NCI-H2196 treated with DMSO at 0.1 percent for 48 hours (cell line): ENCODE results near the gene ADK.
"Not testable (repeated sequence)": the region's sequence is repeated elsewhere in the genome, so short reads cannot be mapped to it uniquely, and the experiment has no call there.

Experiments
- DNase-seq: peaks from one replicate; lab custom pipeline; 2025; ENCODE audit not compliant: unreplicated experiment; lab: John Stamatoyannopoulos, UW

The ADK gene

DNA sequence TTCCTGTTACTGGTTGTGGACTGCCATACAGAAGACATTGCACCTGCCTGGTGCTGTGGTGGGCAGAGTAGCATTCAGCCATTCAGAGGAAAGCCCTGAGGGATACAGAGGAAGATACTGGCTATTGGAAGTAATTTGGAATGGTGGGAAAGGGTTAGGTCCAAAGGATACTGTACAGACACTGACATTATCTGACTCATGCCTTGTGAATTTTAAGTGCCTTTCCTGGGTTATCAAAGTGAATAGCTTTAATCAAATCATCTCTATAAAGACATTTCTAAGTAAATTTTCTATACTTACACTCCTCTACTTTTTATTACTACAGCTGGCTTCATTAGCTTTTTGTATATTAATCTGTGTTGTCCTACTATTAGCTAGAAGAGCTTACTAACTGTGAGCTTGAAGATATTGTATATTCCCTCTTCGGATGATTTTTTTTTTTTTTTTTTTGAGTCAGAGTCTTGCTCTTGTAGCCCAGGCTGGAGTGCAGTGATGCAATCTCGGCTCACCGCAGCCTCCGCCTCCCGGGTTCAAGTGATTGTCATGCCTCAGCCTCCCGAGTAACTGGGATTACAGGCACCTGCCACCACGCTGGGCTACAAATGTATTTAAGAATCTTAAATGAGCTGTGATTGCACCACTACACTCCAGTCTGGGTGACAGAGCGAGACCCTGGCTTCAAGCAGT is 186.5 kb downstream of the ADK start:
- no peak for DNase-seq

DNA sequence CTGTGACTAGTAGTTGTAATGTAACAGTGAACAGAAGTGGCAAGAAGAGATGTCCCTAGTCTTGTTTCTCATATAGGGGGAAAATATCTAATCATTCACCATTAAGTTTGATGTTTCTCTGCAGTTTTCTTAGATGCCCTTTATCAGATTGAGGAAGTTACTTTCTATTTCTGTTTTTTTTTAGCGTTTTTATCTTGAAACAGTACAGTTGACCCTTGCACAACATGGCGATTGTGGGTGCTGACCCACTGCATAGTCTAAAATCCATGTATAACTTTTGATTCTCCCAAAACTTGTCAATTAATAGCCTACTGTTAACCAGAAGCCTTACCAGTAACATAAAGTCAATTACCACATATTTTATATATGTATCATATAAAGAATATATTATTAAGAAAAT is 192.0 kb downstream of the ADK start:
- no peak for DNase-seq

DNA sequence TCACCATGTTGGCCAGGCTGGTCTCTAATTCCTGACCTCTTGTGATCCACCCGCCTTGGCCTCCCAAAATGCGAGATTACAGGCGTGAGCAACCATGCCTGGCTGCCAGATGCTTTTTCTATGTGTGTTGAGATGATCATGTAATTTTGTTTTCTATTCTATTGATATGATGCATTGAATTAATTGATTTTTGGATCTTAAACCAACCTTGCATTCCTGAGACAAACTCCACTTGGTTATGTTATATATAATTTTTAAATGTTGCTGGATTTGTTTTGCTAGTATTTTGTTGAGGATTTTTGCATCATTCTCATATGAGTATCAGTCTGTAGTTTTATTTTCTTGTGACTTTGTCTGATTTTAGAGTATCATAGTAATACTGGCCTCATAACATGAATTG is 192.8 kb downstream of the ADK start:
- DNase-seq = no peak

DNA sequence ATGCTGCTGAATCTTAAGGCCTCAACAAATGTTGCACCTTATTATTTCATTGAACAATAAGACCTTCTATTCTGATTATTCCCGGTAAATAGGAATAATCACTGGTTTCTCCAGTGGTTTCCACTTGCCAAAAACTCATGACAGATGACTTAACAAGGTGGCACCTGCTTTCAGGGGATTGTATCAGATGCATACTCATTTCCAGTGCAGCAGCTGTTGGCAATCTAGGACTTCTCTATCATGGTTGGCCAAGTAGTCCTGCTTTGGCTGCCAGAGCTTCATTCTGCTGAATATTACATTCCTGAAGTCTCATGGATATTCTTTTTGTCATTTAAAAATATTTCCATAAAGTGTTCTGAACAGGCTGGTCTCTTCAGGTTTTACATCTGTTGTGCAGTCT is 193.3 kb downstream of the ADK start:
- DNase-seq = no peak

DNA sequence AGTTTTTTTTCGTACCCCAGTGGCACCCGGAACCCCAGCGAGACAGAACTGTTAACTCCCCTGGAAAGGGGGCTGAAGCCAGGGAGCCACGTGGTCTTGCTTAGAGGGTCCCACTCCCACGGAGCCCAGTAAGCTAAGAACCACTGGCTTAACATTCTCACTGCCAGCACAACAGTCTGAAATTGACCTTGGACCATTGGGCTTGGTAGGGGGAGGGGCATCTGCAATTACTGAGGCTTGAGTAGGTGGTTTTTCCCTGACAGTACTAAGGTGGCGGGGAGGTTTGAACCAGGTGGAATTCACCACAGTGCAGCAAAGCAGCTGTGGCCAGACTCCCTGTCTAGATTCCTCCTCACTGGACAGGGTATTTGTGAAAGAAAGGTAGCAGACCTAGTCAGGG is 196.5 kb downstream of the ADK start:
- no peak for DNase-seq

DNA sequence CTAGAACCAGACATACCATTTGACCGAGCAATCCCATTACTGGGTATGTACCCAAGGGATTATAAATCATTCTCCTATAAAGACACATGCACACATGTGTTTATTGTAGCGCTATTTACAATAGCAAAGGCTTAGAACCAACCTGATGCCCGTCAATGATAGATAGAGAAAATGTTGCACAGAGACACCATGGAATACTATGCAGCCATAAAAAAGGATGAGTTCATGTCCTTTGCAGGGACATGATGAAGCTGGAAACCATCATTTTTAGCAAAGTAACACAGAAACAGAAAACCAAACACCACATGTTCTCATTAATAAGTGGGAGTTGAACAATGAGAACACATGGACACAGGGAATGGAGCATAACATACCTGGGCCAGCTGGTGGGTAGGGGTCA is 202.0 kb downstream of the ADK start:
- not testable (repeated sequence) for DNase-seq

DNA sequence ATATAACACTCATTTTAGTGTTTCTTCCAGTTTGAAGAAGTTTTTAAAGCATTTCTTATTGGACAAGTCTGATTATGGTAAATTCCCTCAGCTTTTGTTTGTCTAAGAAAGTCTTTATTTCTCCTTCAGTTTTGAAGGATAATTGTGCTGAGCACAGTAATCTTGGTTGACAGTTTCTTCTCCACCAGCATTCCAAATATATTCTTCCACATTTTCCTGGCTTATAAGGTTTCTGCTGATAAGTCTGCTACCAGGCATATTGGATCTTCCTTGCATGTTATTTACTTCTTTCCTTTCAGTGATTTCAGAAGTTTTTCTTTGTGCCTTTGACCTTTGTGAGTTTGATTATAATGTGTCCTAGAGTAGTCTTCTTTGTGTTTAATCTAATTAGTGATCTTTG is 210.7 kb downstream of the ADK start:
- no peak for DNase-seq

DNA sequence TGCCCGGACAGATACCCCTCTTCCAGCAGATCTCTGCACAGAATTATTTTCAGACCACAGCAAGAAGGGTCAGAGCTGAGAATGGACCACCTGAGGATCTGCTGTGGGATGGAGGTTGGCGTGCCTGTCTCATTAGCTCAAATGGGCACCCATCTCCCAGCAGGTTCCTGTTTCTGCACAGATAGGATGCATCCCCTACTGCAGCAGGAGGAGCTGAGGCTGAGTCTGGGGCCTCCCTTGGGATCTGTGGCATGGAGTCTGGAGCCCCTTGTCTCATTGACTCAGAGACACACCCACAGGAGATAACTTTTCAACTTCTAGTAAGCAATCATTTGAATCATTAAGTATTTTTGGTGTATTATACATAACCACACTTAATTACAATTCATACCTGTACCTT is 212.7 kb downstream of the ADK start:
- DNase-seq = no peak

DNA sequence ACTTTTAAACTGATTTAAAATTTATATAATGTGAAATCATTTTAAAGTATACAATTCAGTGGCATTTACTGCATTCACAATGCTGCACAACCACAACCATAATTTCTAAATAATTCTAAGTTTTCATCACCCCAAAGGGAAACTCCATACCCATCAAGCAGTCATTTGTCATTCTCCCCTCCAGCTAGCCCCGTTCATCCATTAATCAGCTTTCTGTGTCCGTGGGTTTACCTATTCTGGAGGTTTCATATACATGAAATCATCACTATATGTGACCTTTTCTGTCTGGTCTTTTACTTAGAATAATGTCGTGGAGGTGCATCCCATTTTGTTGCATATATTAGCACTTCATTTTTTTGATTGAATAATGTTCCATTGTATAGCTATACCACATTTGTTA is 214.1 kb downstream of the ADK start:
- DNase-seq = no peak

DNA sequence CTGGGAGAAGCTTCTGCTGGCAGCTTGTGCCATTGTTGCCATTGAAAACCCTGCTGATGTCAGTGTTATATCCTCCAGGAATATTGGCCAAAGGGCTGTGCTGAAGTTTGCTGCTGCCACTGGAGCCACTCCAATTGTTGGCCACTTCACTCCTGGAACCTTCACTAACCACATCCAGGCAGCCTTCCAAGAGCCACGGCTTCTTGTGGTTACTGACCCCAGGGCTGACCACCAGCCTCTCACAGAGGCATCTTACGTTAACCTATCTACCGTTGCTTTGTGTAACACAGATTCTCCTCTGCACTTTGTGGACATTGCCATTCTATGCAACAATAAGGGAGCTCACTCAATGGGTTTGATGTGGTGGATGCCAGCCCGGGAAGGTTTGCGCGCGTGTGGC is 220.7 kb downstream of the ADK start:
- DNase-seq = no peak

DNA sequence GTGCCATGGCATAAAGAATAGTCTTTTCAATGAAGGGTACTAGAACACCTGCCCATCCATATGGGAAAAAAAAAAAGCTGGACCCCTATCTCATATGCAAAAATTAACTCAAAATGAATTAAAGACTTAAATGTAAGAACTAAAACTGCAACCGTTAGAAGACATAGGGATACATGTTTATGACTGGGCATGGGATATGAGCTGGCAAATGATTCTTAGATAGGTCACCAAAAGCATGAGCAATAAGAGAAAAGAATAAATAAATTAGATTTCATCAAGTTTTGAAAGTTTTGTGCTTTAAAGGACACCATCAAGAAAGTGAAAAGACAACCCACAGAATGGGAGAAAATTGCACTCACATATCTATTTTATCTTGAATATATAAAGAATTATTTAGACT is 222.0 kb downstream of the ADK start:
- no peak for DNase-seq

DNA sequence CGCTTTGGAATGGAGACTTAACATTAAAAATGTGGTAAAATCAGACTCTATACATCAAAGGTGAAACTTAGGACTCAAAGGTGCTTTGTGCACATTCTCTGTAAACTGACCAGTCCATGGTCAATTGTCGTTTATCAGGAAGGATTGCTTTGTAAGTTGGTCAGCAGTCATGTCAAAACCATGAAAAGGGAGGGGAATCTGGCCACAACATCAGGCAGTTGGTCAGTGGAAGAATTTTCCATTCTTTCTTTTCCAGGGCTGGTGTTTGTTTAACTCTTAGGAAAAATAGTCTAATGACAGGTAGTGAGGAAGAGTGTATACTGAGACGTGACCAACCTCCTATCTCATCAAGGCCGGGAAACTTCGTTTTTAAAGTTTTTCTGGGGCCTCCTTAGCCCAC is 226.5 kb downstream of the ADK start:
- no peak for DNase-seq

DNA sequence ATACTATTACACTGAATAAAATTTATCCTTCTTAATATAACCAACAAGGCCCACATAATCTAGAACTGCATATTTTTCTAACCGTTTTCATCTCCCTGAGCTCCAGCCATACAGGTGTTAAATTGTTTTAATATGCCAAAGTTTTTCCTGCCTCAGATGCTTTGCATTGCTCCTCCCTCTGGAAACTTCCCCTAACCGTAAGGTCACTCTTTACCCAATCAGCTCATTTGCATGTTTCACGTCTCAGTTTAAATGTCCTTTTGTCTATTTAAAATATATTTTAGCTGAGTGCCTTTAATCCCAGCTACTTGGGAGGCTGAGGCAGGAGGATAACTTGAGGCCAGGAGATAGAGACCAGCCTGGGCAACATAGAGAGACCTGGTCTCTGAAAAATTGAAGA is 228.5 kb downstream of the ADK start:
- DNase-seq = no peak

DNA sequence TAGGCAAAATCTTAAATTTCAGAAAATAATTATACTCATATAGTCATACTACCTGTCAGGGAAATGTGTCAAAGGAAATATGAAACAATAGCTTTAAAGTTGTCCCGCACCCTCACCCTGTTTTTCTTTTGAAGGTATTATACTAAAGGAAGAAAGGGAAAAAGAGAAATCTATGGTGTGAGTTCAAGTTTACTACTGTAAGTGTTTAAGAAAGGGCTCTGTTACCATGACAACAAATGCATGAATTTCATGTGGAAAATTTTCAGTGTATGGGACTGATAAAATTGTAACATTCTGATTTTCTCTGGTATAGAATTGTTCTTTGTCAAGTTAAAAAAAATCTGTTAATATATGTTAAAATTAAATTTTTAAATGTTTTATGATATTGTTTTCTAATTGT is 229.8 kb downstream of the ADK start:
- DNase-seq = no peak

DNA sequence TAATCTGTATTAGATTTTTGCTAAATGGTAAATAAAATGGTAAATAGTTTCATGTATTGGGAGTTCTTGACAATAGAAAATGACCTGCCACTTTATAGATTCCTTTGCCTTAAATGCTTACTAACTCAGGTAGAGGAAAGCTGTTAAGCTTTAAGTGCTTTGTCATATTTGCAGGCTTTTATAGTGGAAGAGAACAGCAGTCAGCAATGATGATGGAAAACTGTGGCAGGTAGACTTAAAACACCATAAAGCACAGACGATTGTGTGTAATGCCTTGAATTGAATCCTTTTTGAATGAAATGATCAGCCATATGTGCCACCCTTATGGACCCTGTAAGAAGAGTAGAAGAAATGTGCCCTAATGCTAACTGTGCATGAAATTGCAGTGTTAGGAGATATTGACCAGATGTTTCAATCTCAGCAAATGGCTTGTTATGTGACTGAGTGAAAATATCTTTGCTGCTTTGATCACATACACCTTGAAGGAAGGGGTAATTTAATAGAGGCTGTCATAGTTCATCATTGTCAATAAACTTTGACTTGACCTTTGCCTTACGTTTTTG is 230.4 kb downstream of the ADK start:
- DNase-seq = no peak

DNA sequence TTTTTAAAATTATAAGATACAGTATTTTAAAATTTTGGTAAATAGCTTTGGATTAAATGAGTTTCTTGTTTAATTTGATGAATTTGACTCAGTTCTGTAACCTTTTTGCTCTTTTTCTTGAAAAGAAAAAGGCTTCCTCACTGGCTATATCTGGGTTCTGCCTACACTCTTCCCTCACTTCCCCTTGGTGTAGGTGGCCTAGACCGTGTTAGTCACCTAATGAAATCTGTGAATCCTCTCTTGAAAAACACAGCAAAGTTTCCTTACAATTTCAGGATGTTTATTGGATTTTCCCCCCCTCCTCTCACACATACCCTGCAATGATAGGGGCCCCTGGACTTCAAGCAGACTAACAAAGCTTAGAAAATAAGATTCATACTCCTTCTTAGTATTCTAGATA is 231.6 kb downstream of the ADK start:
- no peak for DNase-seq

DNA sequence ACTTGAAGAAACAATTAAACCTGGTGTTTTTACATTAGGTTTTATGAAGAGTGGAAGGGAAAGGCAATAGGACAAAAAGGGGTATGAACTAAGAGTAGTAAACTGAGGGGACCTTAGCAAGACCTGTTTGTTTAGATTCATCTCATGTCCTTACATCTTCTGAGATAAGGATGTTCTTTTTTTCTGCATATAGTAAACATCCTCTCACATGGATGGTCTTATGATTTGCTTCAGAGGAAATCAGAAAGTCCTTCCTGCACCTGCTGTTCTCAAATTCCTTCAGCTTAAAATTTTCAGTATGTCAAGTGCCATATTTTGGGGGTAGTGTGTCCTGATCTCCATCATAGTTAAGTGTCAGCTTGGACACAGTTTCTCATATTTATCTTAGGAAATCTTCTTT is 232.6 kb downstream of the ADK start:
- DNase-seq = no peak

DNA sequence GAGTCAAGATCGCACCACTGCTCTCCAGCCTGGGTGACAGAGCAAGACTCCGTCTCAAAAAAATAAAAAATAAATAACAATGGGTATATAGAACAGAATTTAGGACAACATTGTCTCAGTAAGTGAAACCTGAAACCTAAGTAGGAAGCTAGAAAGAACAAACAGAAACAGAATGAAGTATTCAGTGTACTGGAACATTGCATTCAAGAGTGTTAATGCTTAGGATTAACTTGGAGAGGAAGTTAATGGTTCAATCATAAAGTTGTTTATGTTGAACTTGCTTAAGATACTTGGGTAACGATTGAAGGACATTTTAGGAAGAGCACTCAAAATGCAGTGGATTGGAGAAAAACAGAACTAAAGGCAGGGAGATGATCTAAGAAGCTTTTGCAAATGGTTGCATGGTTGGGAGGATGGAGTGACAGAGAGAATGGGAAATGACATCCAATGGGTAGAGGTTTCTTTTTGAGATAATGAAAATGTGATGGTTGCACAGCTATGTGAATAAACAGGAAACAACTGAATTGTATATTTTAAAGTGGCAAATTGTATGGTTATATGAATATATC is 233.7 kb downstream of the ADK start:
- no peak for DNase-seq

DNA sequence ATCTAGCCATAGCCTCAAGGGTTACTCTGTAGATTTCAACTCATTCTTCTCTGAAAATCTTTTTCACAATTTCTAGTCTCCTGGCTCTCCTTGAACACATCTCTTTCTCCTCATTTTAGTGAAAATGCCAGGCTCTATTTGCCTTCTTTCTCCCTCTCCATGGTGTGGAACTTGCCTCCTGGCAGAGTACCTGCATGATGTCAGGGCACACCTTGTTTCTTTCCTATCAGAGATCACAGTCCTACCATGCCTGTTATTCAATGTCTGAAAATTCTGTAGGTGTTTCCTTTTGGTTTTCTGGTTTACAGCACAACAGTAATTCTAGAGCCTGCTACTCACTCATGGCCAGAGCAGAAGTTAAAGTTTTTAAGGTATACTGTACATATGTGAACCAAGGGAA is 237.8 kb downstream of the ADK start:
- DNase-seq = no peak

DNA sequence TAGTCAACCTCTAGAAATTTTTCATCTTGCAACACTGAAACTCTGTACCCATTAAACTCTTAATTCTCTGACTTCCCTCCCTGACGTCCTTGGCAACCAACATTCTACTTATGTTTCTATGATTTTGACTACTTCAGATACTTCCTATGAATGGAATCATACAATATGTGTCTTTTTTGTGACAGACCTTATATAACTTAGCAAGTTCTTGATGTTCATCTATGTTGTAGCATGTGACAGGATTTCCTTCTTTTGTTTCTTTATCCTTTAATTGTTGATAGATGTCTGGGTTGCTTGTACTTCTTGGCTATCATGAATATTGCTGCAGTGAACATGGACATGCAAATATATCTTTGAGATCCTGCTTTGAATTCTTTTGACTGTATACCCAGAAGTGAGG is 240.8 kb downstream of the ADK start:
- no peak for DNase-seq

DNA sequence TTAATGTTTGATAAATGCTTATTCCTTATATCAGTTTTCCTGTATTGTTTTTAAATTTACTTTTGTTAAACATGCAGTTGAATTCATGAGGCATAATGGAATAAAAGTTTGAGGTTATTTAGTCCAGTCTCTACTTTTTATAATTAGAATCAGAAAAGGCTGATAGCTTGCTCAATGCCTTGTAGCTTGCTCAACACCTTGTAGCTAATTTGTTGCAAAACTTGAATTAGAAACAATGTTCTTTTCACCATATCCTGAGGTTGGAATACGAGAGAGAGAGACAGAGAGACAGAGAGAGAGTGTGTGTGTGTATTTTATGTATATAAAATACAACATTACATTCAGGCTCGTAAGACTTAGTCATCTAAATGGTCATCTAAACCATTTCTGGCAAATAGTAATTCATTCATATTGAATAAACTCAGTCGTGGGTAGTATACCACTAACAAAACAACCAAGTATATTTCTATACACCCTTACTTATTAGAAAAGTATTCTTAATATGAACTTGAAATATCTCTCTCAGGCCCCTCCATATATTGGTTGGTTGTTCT is 243.5 kb downstream of the ADK start:
- DNase-seq = no peak

DNA sequence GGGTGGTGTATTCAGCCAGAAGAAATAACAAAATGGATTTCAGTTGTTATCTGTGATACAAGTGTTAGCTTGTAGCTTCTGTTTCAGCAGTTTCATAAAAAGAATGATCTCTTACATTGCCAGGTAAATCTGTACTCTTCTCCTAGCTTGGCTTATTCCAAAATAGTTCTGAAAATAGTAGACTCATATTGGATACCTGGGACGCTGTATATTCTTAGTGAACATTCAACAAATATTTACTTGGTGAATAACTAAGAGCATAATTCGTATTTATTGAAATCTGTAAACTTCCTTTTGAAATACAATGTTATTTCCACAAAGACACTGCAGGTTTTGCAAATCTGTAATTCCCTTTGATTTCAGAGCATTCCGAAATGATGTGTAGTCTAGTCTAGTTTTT is 249.2 kb downstream of the ADK start:
- DNase-seq = no peak

DNA sequence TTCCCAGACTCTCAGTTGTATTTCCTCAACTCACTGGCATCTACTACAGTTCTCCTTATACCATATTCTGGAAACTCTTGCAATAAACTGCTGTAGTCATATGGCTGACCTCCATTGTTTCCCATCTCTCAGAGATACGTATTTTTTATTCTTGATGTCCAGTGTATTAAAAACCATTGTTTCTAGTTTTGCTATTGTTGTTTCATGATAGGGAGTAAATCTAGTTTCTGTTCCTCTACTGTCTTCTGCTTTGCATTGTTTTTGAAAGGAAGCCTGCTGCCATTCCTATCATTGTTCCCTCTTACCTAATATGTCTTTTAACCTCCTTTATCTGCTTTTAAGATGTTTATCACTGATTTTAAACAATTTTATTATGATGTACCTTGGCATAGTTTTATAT is 255.0 kb downstream of the ADK start:
- no peak for DNase-seq
